HG03558 (cell line): ENCODE data around the gene VPS4B.
"Not testable (repeated sequence)": the region's sequence is repeated elsewhere in the genome, so short reads cannot be mapped to it uniquely, and the experiment has no call there.

ENCODE experiments used
- ATAC-seq: cut with Tn5 transposase; IDR thresholded peaks from one replicate; pipeline ENCODE4 v1.9.1; 2021; ENCODE audit warnings: moderate number of reproducible peaks; ENCODE audit not compliant: unreplicated experiment; ENCODE audit errors: extremely low read depth

The VPS4B gene

DNA sequence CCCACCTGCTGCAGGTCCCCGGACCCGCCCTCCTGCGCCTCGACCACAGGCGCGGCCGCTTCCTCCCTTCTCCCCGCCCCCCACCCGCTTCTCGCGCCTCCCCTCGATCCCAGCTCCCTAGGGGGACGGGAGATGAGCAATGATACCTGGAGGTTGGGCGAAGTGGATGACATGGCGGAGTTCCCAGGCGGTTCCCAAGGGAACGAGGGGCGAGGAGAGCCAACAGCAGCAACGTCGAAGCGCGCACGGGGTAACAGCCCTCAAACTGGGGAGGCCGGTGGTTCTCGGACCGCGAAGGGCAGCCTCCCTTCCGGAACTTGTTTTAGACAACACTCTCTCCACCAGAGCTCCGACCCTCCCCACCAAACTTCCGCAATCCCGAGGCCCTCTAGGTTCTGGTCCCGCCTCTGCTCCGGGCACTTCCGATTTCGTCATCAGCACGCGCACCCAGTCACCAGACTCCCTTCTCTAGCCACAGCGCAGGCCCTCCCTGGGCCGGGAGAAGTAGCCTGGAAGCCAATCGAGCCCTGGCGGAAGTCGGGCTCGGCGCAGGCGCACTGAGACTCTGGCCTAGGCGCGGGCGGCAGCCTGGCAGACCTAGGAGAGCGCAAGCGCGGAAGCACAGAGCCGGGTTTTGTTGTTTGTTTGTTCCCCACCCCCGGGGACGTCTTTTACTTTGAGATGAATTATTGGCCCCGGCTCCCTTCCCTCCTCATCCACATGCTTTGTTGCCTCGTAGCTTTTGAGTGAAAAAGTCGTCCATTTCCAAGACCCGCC, at the start of gene VPS4B:
Gene VPS4B (minus strand): TSS at position 390 of the 777 bp plus-strand sequence. CDS start 217 bp downstream, at position 173.
- ATAC-seq, result peak; percentile 88

DNA sequence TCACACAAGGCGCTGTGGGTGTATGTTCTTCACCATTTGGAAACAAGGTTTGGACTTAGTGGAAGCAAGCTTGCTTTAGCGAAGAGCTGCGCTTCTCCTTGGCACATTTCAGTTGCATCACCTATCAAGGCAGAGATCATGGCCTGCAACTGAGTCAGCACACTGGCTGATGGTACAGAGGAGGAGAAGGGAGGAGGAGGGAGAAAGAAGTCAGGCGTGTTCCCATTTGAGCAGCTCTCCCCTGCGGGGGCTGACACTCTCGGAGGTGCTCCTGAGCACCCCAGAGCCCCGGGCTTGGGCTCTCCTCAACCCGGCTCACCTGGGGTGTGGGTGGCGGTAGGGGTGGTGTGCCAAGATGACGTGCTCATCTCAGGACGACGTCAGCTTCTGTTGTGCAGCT, 48.5 kb upstream of the VPS4B start:
- no peak for ATAC-seq

DNA sequence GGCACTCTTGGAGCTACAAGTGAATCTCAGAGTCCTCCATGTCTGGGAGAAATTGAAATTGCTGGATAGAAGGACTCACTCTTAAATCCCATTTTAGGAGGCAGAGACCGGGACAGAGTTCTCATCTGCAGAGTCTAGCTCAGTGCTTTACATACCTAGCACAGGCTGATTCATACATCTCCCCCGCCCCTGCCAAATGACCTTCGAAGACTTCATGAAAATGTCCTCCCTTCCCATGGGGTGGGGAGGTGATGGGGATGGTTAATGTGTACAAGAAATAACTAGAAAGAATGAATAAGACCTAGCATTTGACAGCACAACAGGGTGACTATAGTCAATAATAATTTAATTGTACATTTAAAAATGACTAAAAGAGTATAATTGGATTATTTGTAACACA, 46.3 kb upstream of the VPS4B start:
- ATAC-seq, result no peak

DNA sequence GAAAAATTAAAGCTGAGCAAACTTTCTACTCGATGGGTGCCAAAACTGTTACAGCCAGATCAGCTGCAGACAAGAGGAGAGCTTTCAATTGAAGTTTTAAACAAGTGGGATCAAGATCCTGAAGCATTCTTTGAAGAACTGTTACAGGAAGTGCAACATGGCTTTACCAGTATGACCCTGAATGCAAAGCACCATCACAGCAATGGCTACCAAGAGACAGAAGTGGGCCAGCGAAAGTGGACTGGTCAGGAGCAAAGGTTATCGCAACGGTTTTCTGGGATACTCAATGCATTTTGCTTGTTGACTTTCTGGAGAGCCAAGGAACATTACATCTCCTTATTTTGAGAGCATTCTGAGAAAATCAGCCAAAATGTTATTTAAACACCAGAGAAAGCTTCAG, 45.4 kb upstream of the VPS4B start:
- ATAC-seq, result no peak

DNA sequence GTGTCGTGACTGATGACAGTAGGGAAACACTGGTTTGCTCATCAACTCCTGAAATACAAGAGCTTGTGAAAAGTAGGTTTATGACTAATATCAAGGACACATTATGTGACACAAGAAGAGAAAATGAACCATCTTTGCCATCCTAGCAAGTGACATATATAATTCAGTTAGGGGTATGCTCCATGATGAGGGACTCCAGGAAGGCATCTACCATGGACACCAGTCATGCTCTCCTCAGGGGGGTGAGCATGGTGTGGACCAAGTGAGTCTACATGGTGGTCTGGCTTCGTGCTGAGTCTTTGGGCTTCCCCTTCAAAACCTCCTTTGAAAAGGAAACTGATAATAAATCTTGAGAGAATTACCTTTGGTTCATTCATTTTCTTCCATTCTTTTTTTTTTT, 42.8 kb upstream of the VPS4B start:
- ATAC-seq, result no peak

DNA sequence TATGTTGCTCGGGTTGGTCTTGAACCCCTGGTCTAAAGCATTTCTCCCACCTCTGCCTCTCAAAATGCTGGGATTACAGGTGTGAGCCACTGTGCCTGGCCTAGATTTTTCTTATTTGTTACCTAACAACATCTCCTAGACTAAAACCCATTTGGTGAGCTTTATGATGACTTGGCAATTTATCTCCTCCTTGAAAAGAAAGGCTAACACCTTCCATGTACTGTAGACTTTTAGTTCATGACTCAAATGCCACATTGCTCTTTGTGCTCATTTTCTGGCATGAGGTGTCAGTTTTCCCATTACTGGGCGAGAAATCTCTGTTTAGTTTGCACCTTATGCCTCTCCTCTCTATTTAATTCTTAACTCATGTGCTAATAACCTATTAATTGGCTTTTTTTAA, 42.2 kb upstream of the VPS4B start:
- no peak for ATAC-seq

DNA sequence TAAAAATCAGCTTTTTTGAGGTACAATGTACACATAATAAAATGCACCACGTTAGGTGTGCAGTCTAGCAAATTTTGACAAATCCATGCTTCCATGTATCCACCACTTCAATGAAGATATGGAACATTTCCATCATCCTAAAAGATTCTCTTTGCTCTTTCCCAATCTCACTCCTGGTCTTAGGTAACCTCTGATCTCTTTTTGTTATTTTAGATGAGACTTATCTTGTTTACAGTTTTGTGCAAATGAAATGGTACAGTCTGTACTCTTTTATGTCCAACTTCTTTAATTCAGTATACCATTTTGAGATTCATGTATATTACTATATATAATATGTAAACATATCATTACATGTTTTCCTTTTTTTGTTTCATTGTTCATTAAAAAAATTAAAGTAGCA, 38.1 kb upstream of the VPS4B start:
- ATAC-seq, result no peak

DNA sequence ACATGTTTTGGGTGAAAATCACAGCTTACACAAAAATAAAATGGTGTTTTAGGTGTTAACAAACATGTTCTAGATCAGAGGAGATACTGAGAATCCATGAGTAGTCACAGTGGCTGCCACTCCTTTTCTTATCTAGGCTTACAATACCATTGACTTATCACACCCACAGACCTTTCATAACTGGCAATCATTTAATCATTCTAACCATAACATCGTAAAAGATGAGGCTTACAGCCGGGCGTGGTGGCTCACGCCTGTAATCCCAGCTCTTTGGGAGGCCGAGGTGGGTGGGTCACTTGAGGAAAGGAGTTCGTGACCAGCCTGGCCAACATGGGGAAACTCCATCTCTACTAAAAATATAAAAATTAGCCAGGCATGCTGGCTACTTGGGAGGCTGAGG, 35.7 kb upstream of the VPS4B start:
- no peak for ATAC-seq

DNA sequence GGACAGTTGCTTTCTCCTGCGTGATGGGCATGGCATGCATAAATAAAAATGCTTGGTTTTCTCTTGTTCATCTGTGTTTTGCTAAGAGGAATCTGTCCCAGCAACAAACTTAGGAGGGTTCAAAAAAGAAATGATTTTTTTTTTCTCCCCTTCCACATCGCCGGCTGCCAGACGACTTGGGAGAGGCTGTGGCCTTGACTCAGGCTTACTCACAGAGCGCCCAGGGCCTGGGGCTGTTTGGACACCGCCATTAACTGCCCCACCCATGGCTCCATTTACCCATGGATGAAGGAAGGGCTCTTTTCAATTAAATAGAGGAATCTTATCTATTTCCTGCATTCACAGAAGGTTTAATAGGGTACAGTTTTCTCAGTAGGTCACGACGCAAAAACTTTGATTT, 32.2 kb upstream of the VPS4B start:
- ATAC-seq, result no peak

DNA sequence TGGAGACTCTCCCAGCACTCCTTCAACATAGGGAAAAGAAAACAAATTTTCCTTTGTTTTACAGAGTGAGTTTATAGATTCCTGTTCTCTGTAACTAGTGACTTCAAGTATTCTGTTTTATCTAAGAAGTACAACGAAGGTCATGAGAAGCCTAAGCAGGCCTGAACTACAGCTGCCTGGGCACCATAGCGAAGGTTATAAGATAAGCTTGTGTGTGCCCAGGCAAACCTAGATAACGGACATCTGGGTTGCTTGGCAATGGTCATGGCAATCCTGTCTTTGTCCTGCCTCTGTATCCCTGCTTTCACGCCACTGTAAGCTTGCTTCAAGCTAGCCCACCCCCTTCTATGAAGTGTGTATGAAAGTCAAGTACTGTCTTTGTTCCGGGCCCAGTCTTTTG, 30.5 kb upstream of the VPS4B start:
- not testable (repeated sequence) for ATAC-seq

DNA sequence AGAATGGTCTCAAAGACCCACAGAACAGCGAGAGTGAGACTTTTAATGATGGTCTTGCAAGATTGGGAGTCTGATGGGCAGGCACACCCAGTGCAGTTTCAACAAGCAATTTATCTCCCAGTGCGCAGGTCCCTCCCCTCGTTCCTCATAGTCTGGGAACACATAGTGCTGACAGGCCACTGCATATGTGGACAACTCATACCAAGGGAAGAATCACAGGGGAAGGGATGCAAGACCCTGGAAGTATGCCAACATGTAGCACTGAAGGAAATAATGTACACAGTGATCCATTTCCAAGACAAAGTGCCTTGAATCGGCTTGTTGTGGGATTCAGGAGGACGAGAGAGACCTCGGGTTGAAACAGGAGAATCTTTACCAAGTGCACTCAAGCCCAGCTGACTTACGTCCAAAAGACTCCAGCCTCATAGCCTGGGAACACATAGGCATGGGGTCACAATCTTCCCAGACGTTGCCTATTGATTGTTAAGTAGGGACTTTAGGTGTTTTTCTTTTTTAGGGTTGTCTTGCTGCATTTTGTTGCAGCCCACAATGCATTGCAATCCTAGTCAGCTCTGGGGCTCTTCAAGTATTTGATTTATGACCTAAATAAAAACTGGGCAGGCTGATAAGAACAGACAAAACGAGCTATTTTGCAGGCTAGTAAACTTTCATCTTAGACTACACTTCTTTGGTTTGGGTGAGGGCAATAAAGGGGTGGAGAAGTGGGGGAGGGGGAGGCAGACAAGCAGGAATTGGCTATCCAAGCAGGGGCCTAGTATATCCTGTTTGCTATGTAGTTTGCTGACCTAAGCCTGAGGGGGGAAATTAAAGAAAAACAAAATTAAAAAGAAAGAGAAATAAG, 29.8 kb upstream of the VPS4B start:
- ATAC-seq, result no peak

DNA sequence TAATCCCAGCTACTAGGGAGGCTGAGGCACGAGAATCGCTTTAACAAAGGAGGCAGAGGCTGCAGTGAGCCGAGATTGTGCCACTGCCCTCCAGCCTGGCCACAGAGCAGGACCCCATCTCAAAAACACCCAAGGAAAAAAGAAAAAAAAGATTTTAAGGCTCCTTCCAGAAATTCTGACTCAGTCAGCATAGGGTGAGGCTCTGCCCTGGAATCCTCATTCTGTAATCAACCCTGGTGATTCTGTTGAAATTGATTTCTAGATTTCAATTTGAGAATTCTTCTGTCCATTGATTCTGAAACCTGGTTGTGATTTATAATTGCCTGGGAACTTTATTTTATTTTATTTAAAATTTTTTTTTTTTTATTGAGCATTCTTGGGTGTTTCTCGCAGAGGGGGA, 27.1 kb upstream of the VPS4B start:
- ATAC-seq, result no peak

DNA sequence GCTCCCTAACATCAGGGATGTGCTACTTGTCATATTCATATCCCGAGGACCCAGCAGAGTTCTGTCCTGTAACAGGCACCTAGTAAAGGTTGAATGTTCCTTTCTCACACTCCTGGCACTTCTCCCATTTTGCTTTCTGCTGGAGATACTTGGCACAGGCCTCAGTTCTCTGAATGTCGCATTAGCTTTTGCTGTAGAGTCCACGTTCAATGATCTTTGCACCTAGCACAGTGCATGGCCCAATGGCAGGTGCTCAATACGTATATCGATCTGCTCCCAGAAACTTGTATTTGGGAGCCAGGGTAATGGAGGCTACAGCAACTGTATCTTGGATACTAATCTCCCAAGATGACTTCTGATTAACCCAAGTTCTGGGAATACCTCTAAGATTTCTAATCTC, 24.8 kb upstream of the VPS4B start:
- no peak for ATAC-seq

DNA sequence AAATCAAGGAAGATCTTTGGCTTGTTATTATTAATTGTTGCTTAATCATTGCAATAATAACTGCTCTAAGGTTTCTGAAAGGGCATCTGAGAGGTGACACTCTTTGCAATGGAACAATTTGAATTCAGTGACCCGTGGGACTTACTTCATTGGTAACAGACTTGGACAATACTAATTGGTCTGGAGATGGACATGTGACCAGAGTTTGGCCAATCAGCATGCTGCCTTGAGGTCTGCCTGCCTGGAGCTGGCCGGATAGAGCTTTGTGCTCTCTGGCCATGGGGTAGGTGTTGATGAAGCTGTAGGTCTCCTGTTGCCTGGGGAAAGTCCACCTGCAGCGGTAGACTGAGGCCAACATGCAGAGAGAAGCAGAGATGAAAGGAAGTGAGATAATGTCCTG, 24.0 kb upstream of the VPS4B start:
- ATAC-seq, result no peak

DNA sequence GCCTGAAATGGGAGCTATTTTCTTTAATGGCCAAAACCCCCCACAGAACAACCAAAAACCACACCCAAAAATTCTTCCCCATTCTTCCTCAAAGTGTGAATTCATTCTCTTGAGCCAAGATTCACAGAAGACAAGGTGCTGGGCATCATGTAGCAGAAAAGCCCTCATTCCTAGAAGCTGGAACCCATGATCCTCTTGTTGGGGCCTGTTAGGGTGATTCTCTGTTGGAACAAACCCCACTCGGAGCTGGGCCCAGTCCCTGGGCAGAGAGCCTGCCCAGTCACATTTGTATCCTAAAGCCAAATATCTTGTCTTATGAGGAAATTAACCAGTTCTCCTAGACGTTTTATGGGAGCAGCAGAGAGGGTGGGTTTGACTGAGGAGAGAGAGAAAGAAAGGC, 22.8 kb upstream of the VPS4B start:
- ATAC-seq, result no peak

DNA sequence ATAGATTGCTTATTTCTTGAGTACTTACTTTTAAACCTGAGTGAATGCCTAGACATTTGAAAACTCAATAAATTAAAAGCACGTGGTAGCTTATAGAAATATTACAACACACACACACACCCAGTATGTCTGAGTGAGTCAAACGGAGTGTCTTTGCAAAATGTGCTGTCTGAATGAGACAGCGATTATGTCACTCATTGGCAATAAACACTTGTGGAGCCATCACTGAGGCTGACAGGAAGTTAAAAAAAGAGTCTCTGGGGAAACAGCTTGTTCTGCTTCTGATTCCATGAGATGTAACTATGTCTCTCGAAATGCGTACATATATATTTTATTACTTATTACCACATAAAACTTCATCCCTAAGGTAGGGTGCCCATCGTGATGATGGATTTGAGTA, 22.3 kb upstream of the VPS4B start:
- ATAC-seq, result no peak

DNA sequence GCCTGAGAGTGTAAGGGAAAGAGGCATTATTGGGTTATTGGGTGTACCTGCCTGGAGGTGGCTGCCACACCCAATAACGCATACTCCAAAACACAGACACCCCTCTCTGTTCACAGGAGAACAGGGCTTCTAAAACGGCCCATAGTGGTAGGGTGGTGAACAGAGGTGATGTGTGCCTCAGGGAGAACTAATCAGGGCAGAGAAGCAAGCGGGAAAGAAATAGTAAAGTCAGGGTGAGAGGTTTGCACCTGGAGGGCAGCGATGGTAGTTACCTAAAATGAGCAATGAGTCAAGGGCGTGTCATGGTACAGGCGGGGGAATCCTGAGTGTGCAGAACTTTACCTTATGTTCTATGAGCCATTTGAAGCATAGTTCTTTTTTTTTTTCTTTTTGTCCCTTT, 21.6 kb upstream of the VPS4B start:
- ATAC-seq, result no peak

DNA sequence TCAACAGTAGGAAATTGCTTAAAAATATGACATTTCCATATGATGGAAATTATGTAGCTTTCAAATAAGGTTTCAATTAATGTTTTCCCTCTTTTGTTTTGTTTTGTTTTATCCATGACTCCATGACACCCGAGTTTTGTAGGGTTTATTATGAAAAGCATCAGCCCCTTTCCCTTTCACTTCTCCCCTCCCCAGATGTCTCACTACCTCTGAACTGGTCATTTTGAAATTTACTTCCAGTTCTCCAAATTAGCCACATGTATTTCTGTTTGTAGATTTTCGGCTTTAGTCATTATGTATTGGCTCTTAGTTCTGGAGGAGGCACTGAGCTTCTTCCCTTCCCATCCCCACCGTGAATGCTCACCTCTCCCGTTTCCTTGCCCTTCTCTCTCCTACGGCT, 18.6 kb upstream of the VPS4B start:
- ATAC-seq, result no peak

DNA sequence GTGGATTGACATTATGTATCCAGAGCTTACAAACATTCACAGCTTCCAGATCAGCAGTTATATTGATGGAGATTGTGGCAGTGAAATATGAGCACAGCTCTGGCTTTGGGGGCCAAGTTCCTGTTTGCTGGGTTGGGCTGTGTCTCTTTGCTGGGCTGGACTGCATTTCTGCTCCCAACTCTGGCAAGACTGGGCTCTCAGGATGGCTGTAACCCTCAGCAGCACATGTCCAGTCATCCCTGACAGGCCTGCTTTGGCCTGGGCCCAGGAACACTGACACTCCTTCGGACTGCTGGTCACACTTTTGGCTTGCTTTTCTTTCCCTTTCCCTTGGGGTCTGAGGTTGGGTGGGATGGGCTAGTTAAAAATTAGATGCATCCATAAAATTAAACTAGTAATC, 17.9 kb upstream of the VPS4B start:
- ATAC-seq, result no peak

DNA sequence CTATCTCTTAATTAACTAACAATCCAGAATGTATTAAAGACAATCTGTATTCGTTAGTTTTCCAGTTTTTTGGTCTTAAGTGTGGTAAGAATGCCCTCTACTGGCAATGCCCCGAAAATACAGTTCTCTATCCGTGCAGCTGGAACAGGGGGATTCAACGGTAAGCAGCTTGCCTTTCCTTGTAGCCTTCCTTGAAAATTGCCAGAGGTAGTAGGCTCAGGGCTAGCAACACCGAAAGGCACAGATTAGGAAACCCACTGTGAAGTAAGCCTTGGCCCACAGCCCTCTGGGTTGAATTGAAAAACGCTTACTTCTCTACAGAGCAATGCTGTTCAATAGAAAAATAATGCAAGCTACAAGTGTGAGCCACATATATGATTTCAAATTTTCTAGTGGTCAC, 17.1 kb upstream of the VPS4B start:
- peak; percentile 44 for ATAC-seq

DNA sequence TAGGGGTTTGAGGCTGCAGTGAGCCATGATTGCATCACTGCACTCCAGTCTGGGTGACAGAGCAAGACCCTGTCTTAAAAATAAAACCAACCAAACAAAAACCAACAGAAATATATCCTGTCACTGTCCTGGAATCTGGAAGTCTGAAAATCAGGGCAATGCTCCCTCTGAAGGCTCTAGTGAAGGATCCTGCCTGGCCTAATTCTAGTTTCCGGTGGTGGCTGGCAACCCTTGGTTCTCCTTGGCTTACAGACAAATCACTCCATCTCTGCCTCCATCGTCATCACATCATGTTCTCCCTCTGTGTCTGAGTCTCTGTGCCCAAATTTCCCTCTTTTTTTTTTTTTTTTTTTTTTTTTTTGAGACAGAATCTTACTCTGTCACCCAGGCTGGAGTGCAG, 15.9 kb upstream of the VPS4B start:
- ATAC-seq, result no peak
